Measurements from ENCODE around the gene CTPS1.

CTPS1 gene

DNA sequence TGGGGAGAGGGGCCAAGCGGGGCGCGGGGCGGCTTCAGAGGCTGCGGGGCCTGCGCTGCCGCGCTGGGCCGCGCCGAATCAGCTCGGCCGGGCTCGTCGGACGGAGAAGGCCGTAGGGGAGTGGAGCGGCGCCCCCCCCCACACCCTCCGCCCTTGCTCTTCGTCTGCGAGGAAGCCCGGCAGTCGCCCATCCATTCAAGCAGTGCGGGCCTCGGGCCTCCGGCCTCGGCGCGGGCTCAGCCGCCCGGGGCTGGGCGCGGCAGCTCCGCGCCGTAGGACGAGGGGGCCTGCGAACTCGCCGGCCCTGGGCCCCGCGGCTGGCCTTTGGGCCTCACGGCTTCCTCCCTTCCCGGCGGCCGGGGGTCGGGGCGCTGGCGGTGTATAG is 564 bp downstream of the CTPS1 start:
- Histone ChIP-seq H3K27me3 (ENCODE audit: control insufficient read depth in 1 of 2, insufficient read depth in 1 of 2, low read length in 2 of 2) (no peaks in the 10 kb centered on the region), H3K9me3 (ENCODE audit: control insufficient read depth, low read length) (no peaks in the 10 kb centered on the region), H3K4me2 (ENCODE audit: low read length, poor library complexity, severe bottlenecking) (peak overlapping the region; percentile 50), H3K4me1 (ENCODE audit: control insufficient read depth, insufficient read depth, low read depth, low read length) (peaks cover 14% of the 10 kb centered on the region), H4K8ac (ENCODE audit: low read length) (peak overlapping the region; percentile 76), H2BK12ac (ENCODE audit: low read length in 2 of 2) (peak overlapping the region in 1 of 2 experiments; percentile 58), H4K91ac (ENCODE audit: low read length) (peak overlapping the region; percentile 66), H3K14ac (ENCODE audit: low read length in 2 of 2) (peak overlapping the region; percentile 1 to 79), H3K9ac (ENCODE audit: low read length) (peak overlapping the region; percentile 95), H3K23ac (ENCODE audit: low read length in 2 of 2) (peak overlapping the region in 1 of 2 experiments; percentile 48), H2AK5ac (ENCODE audit: low read length, severe bottlenecking) (no peak overlapping the region), H3K27ac (ENCODE audit: low read length, poor library complexity, severe bottlenecking) (no peak overlapping the region), H2BK5ac (ENCODE audit: low read depth, low read length, poor library complexity, severe bottlenecking) (no peak overlapping the region), H3K36me3 (ENCODE audit: control insufficient read depth in 1 of 2, insufficient read depth in 2 of 2, low read depth in 1 of 2, low read length in 2 of 2) (peaks cover 0 to 6% of the 10 kb centered on the region in 2 experiments), H3K79me1 (replicated peaks; ENCODE audit: low read length, poor library complexity, severe bottlenecking) (peaks cover 9% of the 10 kb centered on the region), H2BK15ac (ENCODE audit: low read depth, poor library complexity, severe bottlenecking) (no peak overlapping the region), H2BK120ac (ENCODE audit: low read depth, low read length) (peak overlapping the region; percentile 50), H3K18ac (ENCODE audit: low read depth in 1 of 2, low read length in 2 of 2) (peak overlapping the region; percentile 40 to 93), H3K4me3 (ENCODE audit: insufficient read depth in 1 of 2, low read depth in 1 of 2, low read length in 2 of 2) (peak overlapping the region; percentile 68 to 81), H3K4ac (ENCODE audit: low read depth in 1 of 2, low read length in 2 of 2) (peak overlapping the region; percentile 24 to 92), H2AFZ (ENCODE audit: low read depth, low read length) (peak overlapping the region; percentile 74)
- WGBS = under 1% methylated on average over 32 of the region's 50 CpGs
- DNase-seq = no peak

DNA sequence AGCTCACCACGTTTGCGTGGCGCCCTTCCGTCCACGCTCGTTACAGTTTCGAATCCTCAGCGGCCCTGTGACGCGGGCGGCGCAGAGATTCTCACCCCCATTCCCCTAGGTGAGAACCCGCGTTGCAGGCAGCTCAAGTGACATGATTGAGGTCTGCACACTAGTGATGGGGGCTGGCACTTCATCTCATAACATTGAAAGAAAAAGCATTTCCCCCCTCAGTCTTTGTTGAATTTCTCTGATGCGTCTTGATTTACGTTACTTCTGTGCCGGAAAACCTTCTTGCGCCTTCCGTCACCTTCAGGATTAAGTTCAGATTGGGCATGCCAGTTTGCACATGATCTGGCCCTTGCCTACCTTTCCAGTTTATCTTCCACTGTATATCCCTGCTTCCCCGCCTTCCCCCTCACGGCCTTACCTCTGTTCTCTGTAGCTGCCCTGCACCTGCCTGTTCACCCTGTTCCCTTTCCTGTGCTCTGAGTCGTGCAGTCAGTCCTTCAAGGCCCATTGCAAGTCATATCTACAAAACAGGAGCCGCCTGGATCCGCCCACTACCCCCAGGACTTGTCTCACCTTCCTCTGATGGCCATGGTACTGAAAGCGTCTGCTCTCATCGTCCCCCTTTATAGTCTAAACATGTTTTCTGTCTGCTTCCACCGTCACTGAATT is 1.1 kb downstream of the CTPS1 start:
- peak overlapping the region; percentile 50 for H3K4me2 ChIP-seq (ENCODE audit: low read length, poor library complexity, severe bottlenecking)

DNA sequence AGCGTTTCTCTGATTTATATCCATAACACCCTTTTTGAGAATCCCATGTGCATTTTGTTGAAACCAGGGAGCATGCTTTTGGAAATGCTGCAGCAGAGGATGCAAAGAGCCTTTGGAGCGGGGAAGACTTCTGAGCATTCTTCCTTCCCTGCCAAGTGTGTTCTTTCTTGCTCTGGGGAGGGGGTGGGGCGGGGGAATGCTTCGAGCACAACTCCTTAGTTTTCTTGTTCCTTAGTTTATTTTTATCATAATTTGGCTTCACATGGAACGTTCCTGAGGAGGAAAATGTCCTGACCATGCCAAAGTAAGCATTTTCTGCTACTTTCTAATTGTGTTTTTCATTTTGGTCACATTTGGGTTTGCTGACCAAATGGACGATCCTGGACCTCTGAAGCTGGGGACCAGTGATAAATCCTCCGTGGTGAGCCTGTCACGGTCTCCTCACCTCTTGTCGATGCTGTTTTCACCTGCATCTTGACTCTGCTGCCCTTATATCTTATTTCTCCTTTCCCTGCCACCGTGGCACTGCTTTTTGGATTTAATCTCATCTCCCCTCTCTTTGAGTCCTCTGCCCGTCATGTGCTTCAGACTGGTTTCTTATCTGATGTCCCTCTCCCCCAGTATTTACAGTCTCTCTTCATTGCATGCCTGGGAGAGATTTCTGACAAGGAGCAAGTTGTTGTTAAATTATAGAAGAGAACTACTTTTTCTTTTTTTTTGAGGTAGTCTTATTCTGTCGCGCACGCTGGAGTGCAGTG is 2.4 kb downstream of the CTPS1 start:
- WGBS = 78% methylated on average over 12 of the region's 14 CpGs
- H3K18ac ChIP-seq (ENCODE audit: low read depth in 1 of 2, low read length in 2 of 2) = no peak overlapping the region
- H2AFZ ChIP-seq (ENCODE audit: low read depth, low read length) = no peak overlapping the region

More for the DNA sequence above, 1.1 kb downstream of the CTPS1 start:
- Histone ChIP-seq H3K79me1 (replicated peaks; ENCODE audit: low read length, poor library complexity, severe bottlenecking) (peaks cover 9% of the 10 kb centered on the region), H3K9me3 (ENCODE audit: control insufficient read depth, low read length) (no peaks in the 10 kb centered on the region), H3K18ac (ENCODE audit: low read depth in 1 of 2, low read length in 2 of 2) (peak overlapping the region; percentile 40 to 93), H2AFZ (ENCODE audit: low read depth, low read length) (peak overlapping the region; percentile 74), H2BK15ac (ENCODE audit: low read depth, poor library complexity, severe bottlenecking) (peak overlapping the region; percentile 0), H2BK12ac (ENCODE audit: low read length in 2 of 2) (peak overlapping the region in 1 of 2 experiments; percentile 58), H3K14ac (ENCODE audit: low read length in 2 of 2) (peak overlapping the region; percentile 1 to 79), H3K23ac (ENCODE audit: low read length in 2 of 2) (peak overlapping the region in 1 of 2 experiments; percentile 48), H3K9ac (ENCODE audit: low read length) (peak overlapping the region; percentile 95), H3K27me3 (ENCODE audit: control insufficient read depth in 1 of 2, insufficient read depth in 1 of 2, low read length in 2 of 2) (no peaks in the 10 kb centered on the region), H3K4me3 (ENCODE audit: insufficient read depth in 1 of 2, low read depth in 1 of 2, low read length in 2 of 2) (peak overlapping the region; percentile 68 to 81), H3K27ac (ENCODE audit: low read length, poor library complexity, severe bottlenecking) (peak overlapping the region; percentile 9), H4K91ac (ENCODE audit: low read length) (no peak overlapping the region), H2BK120ac (ENCODE audit: low read depth, low read length) (peak overlapping the region; percentile 50), H3K36me3 (ENCODE audit: control insufficient read depth in 1 of 2, insufficient read depth in 2 of 2, low read depth in 1 of 2, low read length in 2 of 2) (peaks cover 0 to 11% of the 10 kb centered on the region in 2 experiments), H2AK5ac (ENCODE audit: low read length, severe bottlenecking) (no peak overlapping the region), H3K4me1 (ENCODE audit: control insufficient read depth, insufficient read depth, low read depth, low read length) (peaks cover 15% of the 10 kb centered on the region), H4K8ac (ENCODE audit: low read length) (peak overlapping the region; percentile 5), H2BK5ac (ENCODE audit: low read depth, low read length, poor library complexity, severe bottlenecking) (no peak overlapping the region), H3K4ac (ENCODE audit: low read depth in 1 of 2, low read length in 2 of 2) (peak overlapping the region; percentile 24 to 92)
- 3% methylated on average over 27 of the region's 27 CpGs for whole genome bisulfite sequencing
- peak; percentile 71 for DNase-seq

DNA sequence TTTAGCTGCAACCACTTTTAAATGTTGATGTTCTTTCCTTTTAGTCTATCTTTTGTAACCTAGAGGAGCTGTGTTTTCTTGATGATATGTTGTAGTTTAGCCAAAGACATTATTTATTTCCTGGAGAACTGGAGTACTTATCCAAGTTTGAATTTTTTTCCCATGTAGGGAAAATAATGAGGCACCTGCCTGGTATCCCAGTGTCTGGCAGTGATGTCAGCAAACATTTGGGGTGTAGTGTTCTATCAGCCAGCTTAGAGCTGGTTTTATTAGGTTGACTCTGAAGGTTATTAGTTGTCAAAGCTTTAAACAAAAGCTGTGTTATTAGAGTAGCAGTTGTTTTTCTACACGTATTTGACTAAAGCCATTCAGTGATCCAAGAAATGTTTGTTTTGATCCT is 3.2 kb downstream of the CTPS1 start:
- Histone ChIP-seq H3K4me2 (ENCODE audit: low read length, poor library complexity, severe bottlenecking) (no peak overlapping the region), H2AK5ac (ENCODE audit: low read length, severe bottlenecking) (no peak overlapping the region), H2BK120ac (ENCODE audit: low read depth, low read length) (no peak overlapping the region), H2BK15ac (ENCODE audit: low read depth, poor library complexity, severe bottlenecking) (no peak overlapping the region), H2AFZ (ENCODE audit: low read depth, low read length) (no peak overlapping the region), H3K4me1 (ENCODE audit: control insufficient read depth, insufficient read depth, low read depth, low read length) (peaks cover 26% of the 10 kb centered on the region), H2BK5ac (ENCODE audit: low read depth, low read length, poor library complexity, severe bottlenecking) (no peak overlapping the region), H3K9ac (ENCODE audit: low read length) (no peak overlapping the region), H3K23ac (ENCODE audit: low read length in 2 of 2) (no peak overlapping the region), H3K4me3 (ENCODE audit: insufficient read depth in 1 of 2, low read depth in 1 of 2, low read length in 2 of 2) (no peak overlapping the region), H4K91ac (ENCODE audit: low read length) (no peak overlapping the region), H3K27me3 (ENCODE audit: control insufficient read depth in 1 of 2, insufficient read depth in 1 of 2, low read length in 2 of 2) (no peaks in the 10 kb centered on the region), H2BK12ac (ENCODE audit: low read length in 2 of 2) (no peak overlapping the region), H3K4ac (ENCODE audit: low read depth in 1 of 2, low read length in 2 of 2) (no peak overlapping the region), H3K36me3 (ENCODE audit: control insufficient read depth in 1 of 2, insufficient read depth in 2 of 2, low read depth in 1 of 2, low read length in 2 of 2) (peaks cover 8 to 32% of the 10 kb centered on the region in 2 experiments), H3K14ac (ENCODE audit: low read length in 2 of 2) (no peak overlapping the region), H3K27ac (ENCODE audit: low read length, poor library complexity, severe bottlenecking) (no peak overlapping the region), H3K79me1 (replicated peaks; ENCODE audit: low read length, poor library complexity, severe bottlenecking) (peaks cover 15% of the 10 kb centered on the region), H3K18ac (ENCODE audit: low read depth in 1 of 2, low read length in 2 of 2) (no peak overlapping the region), H4K8ac (ENCODE audit: low read length) (no peak overlapping the region), H3K9me3 (ENCODE audit: control insufficient read depth, low read length) (no peaks in the 10 kb centered on the region)
- 96% methylated on average over 1 of the region's 1 CpG for WGBS
- no peak for DNase-seq

More for the DNA sequence above, 2.4 kb downstream of the CTPS1 start:
- no peak overlapping the region for H4K8ac ChIP-seq (ENCODE audit: low read length)
- H2BK12ac ChIP-seq (ENCODE audit: low read length in 2 of 2) = no peak overlapping the region
- no peak overlapping the region for H3K23ac ChIP-seq (ENCODE audit: low read length in 2 of 2)
- H2AK5ac ChIP-seq (ENCODE audit: low read length, severe bottlenecking) = no peak overlapping the region
- no peak overlapping the region for H4K91ac ChIP-seq (ENCODE audit: low read length)
- no peaks in the 10 kb centered on the region for H3K9me3 ChIP-seq (ENCODE audit: control insufficient read depth, low read length)
- H3K4me1 ChIP-seq (ENCODE audit: control insufficient read depth, insufficient read depth, low read depth, low read length) = peaks cover 23% of the 10 kb centered on the region
- H3K4me3 ChIP-seq (ENCODE audit: insufficient read depth in 1 of 2, low read depth in 1 of 2, low read length in 2 of 2) = peak overlapping the region in 1 of 2 experiments; percentile 81
- no peak overlapping the region for H2BK120ac ChIP-seq (ENCODE audit: low read depth, low read length)
- no peak overlapping the region for H3K14ac ChIP-seq (ENCODE audit: low read length in 2 of 2)
- DNase-seq = peak; percentile 29
- no peak overlapping the region for H3K27ac ChIP-seq (ENCODE audit: low read length, poor library complexity, severe bottlenecking)
- H3K4ac ChIP-seq (ENCODE audit: low read depth in 1 of 2, low read length in 2 of 2) = no peak overlapping the region
- peaks cover 6 to 24% of the 10 kb centered on the region in 2 experiments for H3K36me3 ChIP-seq (ENCODE audit: control insufficient read depth in 1 of 2, insufficient read depth in 2 of 2, low read depth in 1 of 2, low read length in 2 of 2)
- H3K9ac ChIP-seq (ENCODE audit: low read length) = peak overlapping the region; percentile 95
- no peak overlapping the region for H2BK15ac ChIP-seq (ENCODE audit: low read depth, poor library complexity, severe bottlenecking)
- no peaks in the 10 kb centered on the region for H3K27me3 ChIP-seq (ENCODE audit: control insufficient read depth in 1 of 2, insufficient read depth in 1 of 2, low read length in 2 of 2)
- H2BK5ac ChIP-seq (ENCODE audit: low read depth, low read length, poor library complexity, severe bottlenecking) = no peak overlapping the region
- peaks cover 15% of the 10 kb centered on the region for H3K79me1 ChIP-seq (replicated peaks; ENCODE audit: low read length, poor library complexity, severe bottlenecking)
- H3K4me2 ChIP-seq (ENCODE audit: low read length, poor library complexity, severe bottlenecking) = no peak overlapping the region

All from mesenchymal stem cell (in vitro differentiated cells and primary cell).